Activated CD8-positive, alpha-beta T cell treated with anti-CD3 and anti-CD28 coated beads for 36 hours (primary cell): ENCODE measurements around the gene GALNTL6. TPM values are rescaled to one million over a fixed set of nuclear protein-coding genes. Genes with fewer than 3 reads are reported as not detected.

ENCODE experiments used
- ATAC-seq: fragments of 200-7000 bp; cut with Tn5 transposase; one replicate; pipeline ENCODE4 v1.10.0; 2021; ENCODE audit warnings: mild to moderate bottlenecking, moderate library complexity
- CTCF ChIA-PET: fragments of 350-600 bp; sonication (Branson Sonifier 250); formaldehyde crosslinking; loops from one replicate; lab custom pipeline; 2021; ENCODE audit warnings: antibody characterized with exemption; lab: Charles Lee
- POLR2A ChIA-PET: fragments of 350-600 bp; sonication (Branson Sonifier 250); formaldehyde crosslinking; loops from one replicate; lab custom pipeline; 2021; ENCODE audit warnings: antibody characterized with exemption; lab: Charles Lee
- DNase-seq: peaks from one replicate; pipeline ENCODE4 v3.0.0-alpha.2; 2020
- H3K27ac Mint-ChIP-seq: one replicate; pipeline ENCODE4 v1.8.0; 2021; ENCODE audit warnings: mild to moderate bottlenecking, mixed read lengths
- H3K27me3 Mint-ChIP-seq: one replicate; pipeline ENCODE4 v1.8.0; 2021; ENCODE audit warnings: mixed read lengths
- H3K36me3 Mint-ChIP-seq: one replicate; pipeline ENCODE4 v1.8.0; 2021; ENCODE audit warnings: low read depth, mixed read lengths
- H3K4me1 Mint-ChIP-seq: one replicate; pipeline ENCODE4 v1.8.0; 2021; ENCODE audit warnings: low read depth, mixed read lengths
- H3K4me3 Mint-ChIP-seq: one replicate; pipeline ENCODE4 v1.8.0; 2021; ENCODE audit warnings: mild to moderate bottlenecking, moderate library complexity, mixed read lengths
- H3K9me3 Mint-ChIP-seq: one replicate; pipeline ENCODE4 v1.8.0; 2021; ENCODE audit warnings: mixed read lengths
- CTCF ChIP-seq: fragments of 200-600 bp; IDR thresholded peaks from one replicate; pipeline ENCODE4 v1.8.0; 2022; ENCODE audit warnings: antibody characterized with exemption, mild to moderate bottlenecking
- intact Hi-C: fragments of 100-400 bp; cut with micrococcal nuclease; formaldehyde crosslinking; loops from one replicate; pipeline ENCODE4 v1.10.0; 2022
- total RNA-seq, 2 experiments: library from RNA; stranded (reverse); gene quantifications; one replicate each; pipeline ENCODE4 v1.2.3, GENCODE V29; 2021

The GALNTL6 gene
- total RNA-seq, 2 experiments from 2014 or later, result not detected

DNA sequence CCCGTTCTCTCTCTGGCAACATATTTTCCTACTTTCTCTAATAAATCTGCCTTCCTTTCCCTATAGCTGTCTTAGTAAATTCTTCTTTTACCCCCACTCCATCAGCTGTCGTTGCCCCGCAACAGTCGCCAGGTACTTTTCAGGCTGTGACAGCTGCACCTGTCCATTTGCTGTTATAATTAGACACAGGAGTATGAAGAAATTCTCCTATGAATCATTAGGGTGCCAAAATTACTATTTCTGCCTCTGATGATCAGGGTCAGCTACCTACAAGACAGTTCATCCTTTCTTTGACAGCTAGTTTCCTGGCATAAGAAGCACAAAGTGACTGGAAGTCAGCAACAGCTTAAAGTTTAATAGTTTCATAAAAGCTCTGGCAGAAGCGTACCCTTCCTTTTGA is 19.5 kb upstream of the GALNTL6 start:
- DNase-seq, result no peak
- H3K9me3 Mint-ChIP-seq, result peaks cover 2% of the 10 kb centered on the region
- no peak for TF ChIP-seq CTCF
- POLR2A ChIA-PET, result no interaction called here
- no peaks in the 10 kb centered on the region for H3K4me1 Mint-ChIP-seq
- no peaks in the 10 kb centered on the region for H3K27me3 Mint-ChIP-seq
- CTCF ChIA-PET, result no interaction called here
- H3K36me3 Mint-ChIP-seq, result no peaks in the 10 kb centered on the region
- ATAC-seq, result no peak
- intact Hi-C loops, result no loop called here
- H3K27ac Mint-ChIP-seq, result no peak overlapping the region
- H3K4me3 Mint-ChIP-seq, result no peak overlapping the region

- H3K27me3 Mint-ChIP-seq, result no peaks in the 10 kb centered on the region
Measured at GRCh38 chr4:171794528-171794927, 18.7 kb upstream of the GALNTL6 start.

DNA sequence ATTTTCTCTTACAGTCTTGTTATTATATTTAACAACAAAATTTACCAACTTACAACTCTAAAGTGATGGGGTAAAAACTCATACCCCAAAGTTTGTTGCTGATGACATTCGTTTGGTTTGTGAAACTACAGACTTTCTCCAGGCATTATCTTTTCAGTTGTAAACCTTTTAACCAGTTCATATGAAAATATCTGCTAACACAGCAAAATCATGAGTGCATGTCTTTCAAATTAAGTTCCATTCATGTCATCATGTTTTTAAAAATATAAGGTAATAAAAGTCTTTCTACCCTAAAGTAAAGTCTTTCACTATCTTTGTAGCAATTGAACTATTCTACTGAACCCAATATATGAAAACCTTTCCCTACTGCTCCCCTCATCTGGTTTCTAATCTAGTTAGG is 3.4 kb upstream of the GALNTL6 start:
- peaks cover 12% of the 10 kb centered on the region for H3K27me3 Mint-ChIP-seq
- no peaks in the 10 kb centered on the region for H3K9me3 Mint-ChIP-seq
- intact Hi-C loops, result no loop called here
- H3K4me1 Mint-ChIP-seq, result no peaks in the 10 kb centered on the region
- ChIA-PET CTCF (no interaction called here), POLR2A (no interaction called here)
- no peak for ATAC-seq
- DNase-seq, result no peak
- H3K4me3 Mint-ChIP-seq, result no peak overlapping the region
- peaks cover 4% of the 10 kb centered on the region for H3K36me3 Mint-ChIP-seq
- H3K27ac Mint-ChIP-seq, result no peak overlapping the region
- no peak for TF ChIP-seq CTCF

More at GRCh38 chr4:171794528-171794927, 18.7 kb upstream of the GALNTL6 start:
- ATAC-seq (no peak), DNase-seq (no peak)
- peaks cover 2% of the 10 kb centered on the region for H3K9me3 Mint-ChIP-seq
- H3K4me1 Mint-ChIP-seq, result no peaks in the 10 kb centered on the region
- intact Hi-C loops, result no loop called here
- H3K36me3 Mint-ChIP-seq, result no peaks in the 10 kb centered on the region
- CTCF ChIA-PET, result no interaction called here
- no peak overlapping the region for H3K4me3 Mint-ChIP-seq
- H3K27ac Mint-ChIP-seq, result no peak overlapping the region
- no peak for TF ChIP-seq CTCF
- POLR2A ChIA-PET, result no interaction called here

DNA sequence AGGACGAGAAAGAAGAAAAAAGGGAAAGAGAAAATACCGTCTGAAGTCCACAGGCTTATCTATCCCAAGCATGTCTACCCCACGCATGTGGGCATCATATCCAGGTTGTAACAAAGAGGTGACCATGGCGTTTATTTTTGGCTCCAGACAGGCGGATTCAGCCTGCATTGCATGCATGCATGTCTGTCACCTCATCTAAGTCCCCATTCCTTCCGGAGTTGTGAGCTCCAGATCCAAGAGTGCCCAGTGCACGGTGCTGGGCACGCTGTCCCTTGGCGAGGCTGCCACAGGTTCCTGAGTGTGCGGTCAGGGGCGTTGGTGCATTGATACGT is 905 bp upstream of the GALNTL6 start:
- TF ChIP-seq CTCF, result no peak
- Mint-ChIP-seq H3K9me3 (no peaks in the 10 kb centered on the region), H3K27me3 (peaks cover 15% of the 10 kb centered on the region), H3K4me3 (no peak overlapping the region), H3K4me1 (no peaks in the 10 kb centered on the region), H3K36me3 (peaks cover 4% of the 10 kb centered on the region), H3K27ac (no peak overlapping the region)
- intact Hi-C loops, result no loop called here
- no peak for DNase-seq
- ATAC-seq, result no peak
- CTCF ChIA-PET, result no interaction called here
- POLR2A ChIA-PET, result no interaction called here

DNA sequence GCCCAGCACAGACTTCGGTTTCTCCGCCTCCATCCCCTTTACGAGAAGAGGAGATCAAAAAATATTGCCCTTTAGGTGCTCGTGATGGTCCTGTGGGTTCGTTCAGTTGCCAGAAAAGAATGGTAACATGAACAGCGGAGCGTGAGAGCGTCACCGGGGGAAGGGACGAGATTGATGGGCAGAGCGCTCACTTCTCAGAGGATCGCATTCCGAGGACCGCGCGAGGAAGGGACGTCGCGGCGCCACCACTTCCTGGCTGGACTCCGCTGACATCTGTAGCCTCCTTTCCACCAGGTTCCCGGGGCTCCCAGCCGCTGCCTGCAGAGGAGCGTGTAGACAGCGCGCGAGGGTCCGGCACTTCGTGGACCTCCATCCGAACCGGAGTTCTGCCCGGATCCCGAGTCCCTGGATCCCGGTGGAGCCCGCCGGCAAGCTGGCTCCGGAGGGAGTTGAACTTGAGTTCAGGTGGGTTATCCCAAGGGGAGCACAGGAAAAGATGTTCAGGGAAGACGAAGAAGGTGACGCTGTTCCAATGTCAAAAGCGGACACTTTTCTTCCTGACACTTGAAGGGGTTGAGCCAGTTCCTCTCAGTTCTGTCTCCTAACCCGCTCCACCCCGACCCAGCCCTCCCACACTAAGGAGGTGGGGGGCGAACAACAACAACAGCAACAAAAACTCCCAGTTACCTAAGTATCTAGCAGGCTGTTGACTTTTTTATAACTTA is 484 bp downstream of the GALNTL6 start:
- no peak for ATAC-seq
- Mint-ChIP-seq H3K4me1 (no peaks in the 10 kb centered on the region), H3K4me3 (no peak overlapping the region), H3K36me3 (peaks cover 4% of the 10 kb centered on the region), H3K27me3 (peaks cover 15% of the 10 kb centered on the region), H3K9me3 (no peaks in the 10 kb centered on the region), H3K27ac (no peak overlapping the region)
- no peak for DNase-seq
- no peak for TF ChIP-seq CTCF
- ChIA-PET POLR2A (no interaction called here), CTCF (no interaction called here)
- intact Hi-C loops, result no loop called here
